Pulmonary artery endothelial cell (primary cell): ENCODE data around the gene TNNT1. TPM values are rescaled to one million over a fixed set of nuclear protein-coding genes. Genes with fewer than 3 reads are reported as not detected.

Source experiments
- DNase-seq: peaks from one replicate; pipeline ENCODE4 v3.0.0-alpha.2; 2011; ENCODE audit warnings: low read depth, low spot score
- total RNA-seq: library from RNA; depleted of rRNA; stranded (reverse); fragments of >200 nt; gene quantifications from 2 replicates; pipeline ENCODE4 v1.2.3, GENCODE V29; 2014

Gene TNNT1
- total RNA-seq, 1 donor from 2014 or later, result 2.3 TPM

DNA sequence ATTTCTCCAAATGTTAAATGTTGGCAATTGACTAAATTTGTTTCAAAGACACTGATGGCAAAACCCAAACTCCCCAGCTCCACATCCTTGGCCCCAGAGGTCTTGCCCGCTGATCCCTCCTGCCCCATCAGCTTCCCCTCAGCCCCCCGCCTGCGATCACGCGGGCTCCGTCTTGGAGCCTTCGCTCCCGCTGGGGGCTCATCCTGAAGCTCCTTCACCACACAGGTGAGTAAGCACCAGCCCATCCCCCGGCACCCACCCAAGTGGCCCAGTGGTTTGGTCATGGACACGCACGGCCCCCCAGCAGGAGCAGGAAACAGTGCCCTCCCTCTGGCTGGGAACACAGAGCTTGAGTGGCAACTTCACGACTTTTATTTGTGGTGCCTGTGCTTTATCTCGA lies 58.4 kb downstream of the TNNT1 start:
- DNase-seq, result no peak

DNA sequence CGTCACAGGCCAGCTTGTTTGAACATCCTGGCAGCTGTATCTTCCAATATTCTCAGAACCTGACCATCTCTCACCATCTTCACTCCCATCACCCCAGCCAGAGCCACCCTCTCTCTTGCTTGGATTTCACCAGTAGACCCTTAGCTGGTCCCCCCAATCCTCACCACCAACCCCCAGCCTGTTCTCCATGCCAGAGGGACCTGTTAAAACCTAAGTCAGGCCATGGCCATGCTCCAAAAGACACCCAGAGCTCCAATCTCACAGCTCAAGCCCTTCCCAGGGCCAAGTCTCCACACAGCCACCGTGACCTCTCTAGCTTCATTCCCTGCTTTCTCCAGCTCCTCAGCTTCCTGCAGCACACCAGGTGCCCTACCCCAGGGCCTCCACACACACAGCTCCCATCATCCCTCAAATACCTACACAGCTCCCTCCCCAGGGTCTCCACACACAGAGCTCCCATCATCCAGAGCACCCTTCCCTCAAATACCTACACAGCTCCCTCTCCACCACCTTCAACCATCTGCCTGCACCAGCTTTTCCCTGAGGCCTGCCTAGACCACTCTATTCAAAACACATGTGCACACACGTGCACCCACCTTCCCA lies 59.6 kb downstream of the TNNT1 start:
- DNase-seq, result no peak

DNA sequence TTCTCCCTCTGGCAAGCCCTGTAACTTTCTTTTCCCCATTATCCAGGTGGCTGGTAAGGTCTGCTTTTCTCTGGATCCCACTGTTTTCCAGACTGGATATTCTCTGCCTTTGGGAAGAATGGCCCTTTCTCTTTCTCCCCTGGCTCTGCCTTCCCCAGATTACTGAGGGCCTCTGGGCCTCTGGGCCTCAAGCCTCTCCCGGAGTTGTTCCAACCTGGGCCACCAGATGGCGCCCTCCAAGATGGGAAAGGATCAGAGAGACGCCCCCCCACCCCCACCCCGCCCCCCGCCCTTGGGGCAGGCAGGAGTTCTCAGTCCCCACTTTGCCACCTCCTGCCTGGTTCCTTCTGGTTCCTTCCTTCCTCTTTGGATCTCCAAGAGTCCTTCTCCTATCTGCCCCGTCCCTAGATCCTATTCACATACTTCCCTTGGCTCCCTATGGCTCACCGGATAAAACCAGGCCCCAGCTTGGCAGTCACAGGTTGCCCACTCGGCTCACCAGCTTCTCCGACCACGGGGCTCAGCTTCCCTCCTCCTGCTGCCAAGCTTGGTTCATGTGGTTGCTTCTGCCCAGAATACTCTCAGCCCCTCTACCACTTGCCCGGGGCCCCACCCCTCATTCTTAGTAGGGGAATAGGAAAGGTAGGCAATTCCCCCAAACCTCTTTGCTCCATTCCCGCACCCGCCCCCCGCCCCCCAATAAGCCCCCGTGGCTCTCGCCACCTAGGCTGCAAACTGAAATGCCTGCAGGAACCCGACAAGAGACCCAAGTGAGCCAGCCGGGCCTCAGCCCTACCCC lies 60.3 kb downstream of the TNNT1 start:
- DNase-seq, result no peak

DNA sequence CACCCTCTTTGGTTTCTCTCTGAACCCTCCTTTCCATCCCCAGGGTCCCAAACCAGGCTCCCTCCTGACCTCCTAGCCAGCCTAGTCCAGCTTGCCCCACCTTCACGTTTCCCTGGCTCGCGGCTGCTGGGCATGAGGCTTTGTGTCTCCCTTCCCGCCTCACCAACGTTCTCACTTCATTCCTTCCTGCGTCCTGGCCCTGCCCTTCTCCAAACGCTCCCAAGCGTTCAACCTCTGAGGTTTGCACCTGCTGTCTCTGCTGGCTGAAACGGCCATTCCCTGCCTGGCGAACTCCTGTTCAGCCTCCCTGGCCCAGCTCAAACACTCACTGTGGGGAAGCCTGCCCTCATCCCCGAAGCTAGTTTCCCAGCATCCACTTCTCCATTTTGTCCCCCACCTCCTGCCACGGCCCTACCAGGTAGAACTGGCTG lies 61.0 kb downstream of the TNNT1 start:
- DNase-seq, result no peak

DNA sequence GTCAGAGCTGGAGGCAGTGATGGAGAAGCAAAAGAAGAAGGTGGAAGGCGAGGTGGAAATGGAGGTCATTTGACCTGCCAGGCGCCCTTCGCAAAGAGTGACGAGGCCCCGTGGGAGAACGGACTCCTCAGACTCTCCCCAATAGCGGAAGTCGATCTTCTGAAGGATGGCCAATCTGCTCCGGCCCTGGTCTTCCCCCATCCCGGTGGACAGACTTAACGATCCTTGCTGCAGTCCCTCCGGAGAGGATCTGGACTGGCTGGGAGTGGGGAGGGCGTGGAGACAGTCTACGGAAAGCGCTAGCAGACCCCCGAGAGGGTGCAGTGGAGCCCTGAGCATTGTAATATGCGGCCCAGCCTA lies 61.5 kb downstream of the TNNT1 start:
- DNase-seq, result no peak

DNA sequence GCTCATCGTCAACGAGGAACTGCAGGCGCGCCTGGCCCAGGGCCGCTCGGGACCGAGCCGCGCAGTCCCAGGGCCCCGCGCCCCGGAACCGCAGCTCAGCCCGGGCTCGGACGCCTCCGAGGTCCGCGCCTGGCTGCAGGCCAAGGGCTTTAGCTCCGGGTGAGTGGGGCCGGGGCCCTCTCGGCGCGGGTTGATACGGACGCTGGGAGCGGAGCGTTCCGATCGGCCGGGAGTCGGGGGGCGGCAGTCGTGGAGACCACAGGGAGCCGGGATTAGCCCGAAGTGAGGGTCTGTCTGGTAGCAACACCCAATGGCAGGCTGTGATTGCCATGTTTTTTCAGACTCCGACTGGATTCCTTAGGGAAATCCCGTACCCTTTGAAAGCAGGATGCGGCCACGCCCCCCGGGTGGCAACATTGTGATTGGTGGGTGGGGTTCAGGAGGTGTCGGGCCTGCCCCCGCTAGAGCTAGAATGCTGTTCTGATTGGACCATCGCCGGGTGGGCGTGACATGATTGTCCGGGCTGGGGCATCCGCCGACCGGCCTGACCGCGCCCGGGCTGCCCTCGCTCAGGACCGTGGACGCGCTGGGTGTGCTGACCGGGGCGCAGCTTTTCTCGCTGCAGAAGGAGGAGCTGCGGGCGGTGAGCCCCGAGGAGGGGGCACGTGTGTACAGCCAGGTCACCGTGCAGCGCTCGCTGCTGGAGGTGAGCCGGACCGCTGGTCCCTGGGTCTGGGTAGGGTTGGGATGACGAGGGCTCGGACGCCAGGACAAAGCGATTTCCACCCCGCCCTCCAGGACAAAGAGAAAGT lies 62.1 kb downstream of the TNNT1 start:
- peak; percentile 85 for DNase-seq

DNA sequence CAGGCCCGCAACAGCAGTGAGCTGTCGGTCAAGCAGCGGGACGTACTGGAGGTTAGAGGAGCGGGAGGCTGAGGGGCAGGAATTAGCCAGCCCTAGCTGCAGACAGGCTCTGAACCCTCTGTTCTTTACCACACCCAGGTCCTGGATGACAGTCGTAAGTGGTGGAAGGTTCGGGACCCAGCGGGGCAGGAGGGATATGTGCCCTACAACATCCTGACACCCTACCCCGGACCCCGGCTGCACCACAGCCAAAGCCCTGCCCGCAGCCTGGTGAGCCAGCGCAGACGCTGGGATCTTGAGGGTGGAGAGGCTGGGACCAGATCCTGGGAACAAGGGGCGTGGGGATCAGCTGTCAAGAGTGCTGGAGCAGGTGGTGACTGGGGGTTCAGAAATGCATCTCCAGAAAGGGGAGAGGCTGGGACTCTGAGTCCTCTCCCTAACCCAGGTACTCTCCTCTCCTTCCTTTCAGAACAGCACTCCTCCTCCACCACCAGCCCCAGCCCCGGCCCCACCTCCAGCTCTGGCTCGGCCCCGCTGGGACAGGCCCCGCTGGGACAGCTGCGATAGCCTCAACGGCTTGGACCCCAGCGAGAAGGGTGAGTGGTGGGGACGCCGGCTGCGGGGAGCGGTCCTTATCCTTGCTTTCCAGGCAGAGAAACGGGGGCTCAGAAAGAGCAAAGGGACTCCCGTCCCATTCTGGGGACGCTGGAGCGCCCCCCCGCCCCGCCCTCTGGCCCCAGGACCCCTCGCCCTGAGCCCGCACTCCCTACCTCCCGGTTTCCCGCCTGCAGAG lies 62.9 kb downstream of the TNNT1 start:
- DNase-seq, result no peak

DNA sequence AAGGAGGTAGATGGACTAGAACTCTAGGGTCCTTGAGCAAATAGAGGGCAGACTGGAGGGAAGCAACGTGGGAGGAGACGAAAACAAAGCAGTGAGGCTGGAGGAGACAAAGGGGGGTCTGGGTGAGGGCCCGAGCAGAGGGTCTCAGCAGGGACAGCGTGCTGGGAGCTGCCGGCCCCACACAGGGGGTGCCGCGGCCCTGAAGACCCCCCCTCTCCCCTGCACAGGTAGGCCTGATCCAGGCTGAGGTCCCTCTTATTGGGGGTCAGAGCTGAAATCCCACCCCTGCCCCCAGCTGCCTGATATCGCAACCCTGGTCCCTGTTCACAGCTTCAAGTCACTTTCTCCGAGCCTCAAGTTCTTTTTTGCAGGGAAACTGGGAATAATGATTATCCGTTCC lies 64.6 kb downstream of the TNNT1 start:
- DNase-seq, result no peak

DNA sequence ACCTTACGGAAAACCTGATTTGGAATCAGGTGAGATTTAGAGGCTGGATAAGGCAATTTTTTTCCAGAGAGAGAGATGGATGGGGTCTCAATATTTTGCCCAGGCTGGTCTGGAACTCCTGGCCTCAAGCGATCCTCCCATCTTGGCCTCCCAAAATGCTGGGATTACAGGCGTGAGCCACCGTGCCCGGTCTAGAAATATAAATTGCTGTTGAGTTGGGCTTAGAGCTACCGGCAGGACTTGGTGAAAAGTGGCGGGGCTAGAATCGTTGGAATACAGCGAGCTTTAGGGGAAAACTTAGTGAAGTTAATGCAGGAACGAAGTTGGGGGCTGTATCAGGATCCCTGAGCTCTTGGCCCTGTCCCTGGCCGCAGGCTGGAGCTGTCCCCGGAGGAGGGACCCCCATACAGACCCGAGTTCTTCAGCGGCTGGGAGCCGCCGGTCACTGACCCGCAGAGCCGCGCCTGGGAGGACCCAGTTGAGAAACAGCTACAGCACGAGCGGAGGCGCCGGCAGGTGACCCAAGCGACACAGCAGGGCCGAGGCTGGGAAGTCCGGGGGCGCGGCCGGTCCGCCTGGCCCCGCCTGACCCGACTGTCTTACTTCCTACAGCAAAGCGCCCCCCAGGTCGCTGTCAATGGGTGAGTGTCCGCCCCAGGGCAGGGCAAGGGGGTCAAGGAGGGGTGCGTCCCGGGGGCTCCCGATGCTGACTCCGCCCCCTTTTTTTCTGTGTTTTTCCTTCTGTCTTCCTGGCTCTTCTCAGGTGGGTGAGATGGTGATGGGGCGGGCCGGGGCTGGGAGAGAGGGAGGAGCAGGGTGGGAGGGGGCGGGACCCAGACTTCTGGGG lies 65.8 kb downstream of the TNNT1 start:
- no peak for DNase-seq

Other genes with a start within 250 kb of the TNNT1 start
- gene NCR1, start 243.1 kb downstream of the TNNT1 start, total RNA-seq, result not detected in 2 replicates
- gene NLRP7, start 201.7 kb downstream of the TNNT1 start, total RNA-seq, result not detected in 2 replicates
- 0.20 and 0.28 TPM in 2 replicates for gene NLRP2, start 182.8 kb downstream of the TNNT1 start, total RNA-seq
- gene GP6, start 110.9 kb downstream of the TNNT1 start, total RNA-seq, result not detected in 2 replicates
- 10.6 and 13.8 TPM in 2 replicates for gene RDH13, start 86.1 kb downstream of the TNNT1 start, total RNA-seq
- gene EPS8L1, start 73.3 kb downstream of the TNNT1 start, total RNA-seq, result 4.7 and 7.5 TPM in 2 replicates
- gene PPP1R12C, start 31.6 kb downstream of the TNNT1 start, total RNA-seq, result 34.8 and 37.1 TPM in 2 replicates
- gene TNNI3, start 8.5 kb upstream of the TNNT1 start, total RNA-seq, result not detected in 2 replicates
- 0.32 and 0.73 TPM in 2 replicates for gene DNAAF3, start 17.4 kb upstream of the TNNT1 start, total RNA-seq
- not detected in 2 replicates for gene SYT5, start 31.1 kb upstream of the TNNT1 start, total RNA-seq
- 0.46 and 1.2 TPM in 2 replicates for gene PTPRH, start 60.3 kb upstream of the TNNT1 start, total RNA-seq
- 0.73 and 1.1 TPM in 2 replicates for gene TMEM86B, start 79.6 kb upstream of the TNNT1 start, total RNA-seq
- gene PPP6R1, start 109.8 kb upstream of the TNNT1 start, total RNA-seq, result 32.5 and 33.0 TPM in 2 replicates
- gene HSPBP1, start 130.9 kb upstream of the TNNT1 start, total RNA-seq, result 30.1 and 37.8 TPM in 2 replicates
- gene BRSK1, start 134.8 kb upstream of the TNNT1 start, total RNA-seq, result 0.07 and 0.40 TPM in 2 replicates
- not detected in 2 replicates for gene TMEM150B, start 176.1 kb upstream of the TNNT1 start, total RNA-seq
- gene KMT5C, start 190.7 kb upstream of the TNNT1 start, total RNA-seq, result 4.3 and 4.8 TPM in 2 replicates
- gene COX6B2, start 205.5 kb upstream of the TNNT1 start, total RNA-seq, result not detected in 2 replicates
- not detected in 2 replicates for gene GARIN5B, start 214.1 kb upstream of the TNNT1 start, total RNA-seq
- gene IL11, start 221.3 kb upstream of the TNNT1 start, total RNA-seq, result 0.33 TPM in 1 of 2 replicates, not detected in the other
- not detected in 2 replicates for gene TMEM190, start 227.6 kb upstream of the TNNT1 start, total RNA-seq
- 0.21 and 0.46 TPM in 2 replicates for gene TMEM238, start 235.1 kb upstream of the TNNT1 start, total RNA-seq
- gene RPL28, start 236.7 kb upstream of the TNNT1 start, total RNA-seq, result 208 and 256 TPM in 2 replicates